BE2C (cell line): ENCODE results near the gene TMEM170A.

ENCODE experiments used
- DNase-seq: peaks from one replicate; pipeline ENCODE4 v3.0.0-alpha.2; 2020
- H3K27me3 ChIP-seq: fragments of 250-450 bp; sonication (Bioruptor Pico); 2 replicates; pipeline ENCODE4 v1.5.1; 2020; ENCODE audit warnings: mild to moderate bottlenecking
- H3K36me3 ChIP-seq: fragments of 250-450 bp; sonication (Bioruptor Pico); 2 replicates; pipeline ENCODE4 v1.5.1; 2020; ENCODE audit warnings: mild to moderate bottlenecking
- H3K4me1 ChIP-seq: fragments of 250-450 bp; sonication (Bioruptor Pico); 2 replicates; pipeline ENCODE4 v1.5.1; 2020
- H3K4me3 ChIP-seq: 2 replicates; pipeline ENCODE4 v1.5.1; 2011; ENCODE audit warnings: low read depth, low read length
- H3K9me3 ChIP-seq: fragments of 250-450 bp; sonication (Bioruptor Pico); 2 replicates; pipeline ENCODE4 v1.5.1; 2020
- TF ChIP-seq, protein P1 (sequence below): IDR thresholded peaks from 2 replicates; pipeline ENCODE4 v1.5.1; 2012; ENCODE audit warnings: mild to moderate bottlenecking, low read depth, low read length

Gene TMEM170A

DNA sequence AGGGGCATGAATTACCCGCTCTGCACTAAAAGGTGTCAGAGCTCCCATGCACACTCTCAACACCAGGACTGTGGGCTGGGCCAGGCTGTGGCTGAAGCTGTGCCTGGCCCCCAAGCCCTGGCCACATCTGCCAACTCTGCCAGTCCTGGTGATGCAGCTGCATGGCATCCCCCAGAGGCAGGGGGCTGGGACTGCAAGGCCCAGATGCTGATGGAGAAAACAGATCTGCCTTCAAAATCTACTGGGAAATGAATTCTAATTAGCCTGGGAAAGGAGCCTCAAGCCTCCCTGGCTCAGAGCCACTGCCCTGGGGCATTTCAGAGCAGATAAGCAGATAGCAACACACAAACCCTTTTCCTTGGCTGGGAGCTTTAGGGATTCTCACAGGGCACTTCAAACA is 27.4 kb upstream of the TMEM170A start:
- peak; percentile 88 for DNase-seq
- H3K4me1 ChIP-seq = peaks cover 10% of the 10 kb centered on the region
- TF ChIP-seq, protein P1, sequence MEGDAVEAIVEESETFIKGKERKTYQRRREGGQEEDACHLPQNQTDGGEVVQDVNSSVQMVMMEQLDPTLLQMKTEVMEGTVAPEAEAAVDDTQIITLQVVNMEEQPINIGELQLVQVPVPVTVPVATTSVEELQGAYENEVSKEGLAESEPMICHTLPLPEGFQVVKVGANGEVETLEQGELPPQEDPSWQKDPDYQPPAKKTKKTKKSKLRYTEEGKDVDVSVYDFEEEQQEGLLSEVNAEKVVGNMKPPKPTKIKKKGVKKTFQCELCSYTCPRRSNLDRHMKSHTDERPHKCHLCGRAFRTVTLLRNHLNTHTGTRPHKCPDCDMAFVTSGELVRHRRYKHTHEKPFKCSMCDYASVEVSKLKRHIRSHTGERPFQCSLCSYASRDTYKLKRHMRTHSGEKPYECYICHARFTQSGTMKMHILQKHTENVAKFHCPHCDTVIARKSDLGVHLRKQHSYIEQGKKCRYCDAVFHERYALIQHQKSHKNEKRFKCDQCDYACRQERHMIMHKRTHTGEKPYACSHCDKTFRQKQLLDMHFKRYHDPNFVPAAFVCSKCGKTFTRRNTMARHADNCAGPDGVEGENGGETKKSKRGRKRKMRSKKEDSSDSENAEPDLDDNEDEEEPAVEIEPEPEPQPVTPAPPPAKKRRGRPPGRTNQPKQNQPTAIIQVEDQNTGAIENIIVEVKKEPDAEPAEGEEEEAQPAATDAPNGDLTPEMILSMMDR = peak; percentile 46; the same call in 1 of the 2 replicates
- H3K4me3 ChIP-seq = no peak overlapping the region
- H3K9me3 ChIP-seq = no peaks in the 10 kb centered on the region
- H3K27me3 ChIP-seq = no peaks in the 10 kb centered on the region
- no peaks in the 10 kb centered on the region for H3K36me3 ChIP-seq

DNA sequence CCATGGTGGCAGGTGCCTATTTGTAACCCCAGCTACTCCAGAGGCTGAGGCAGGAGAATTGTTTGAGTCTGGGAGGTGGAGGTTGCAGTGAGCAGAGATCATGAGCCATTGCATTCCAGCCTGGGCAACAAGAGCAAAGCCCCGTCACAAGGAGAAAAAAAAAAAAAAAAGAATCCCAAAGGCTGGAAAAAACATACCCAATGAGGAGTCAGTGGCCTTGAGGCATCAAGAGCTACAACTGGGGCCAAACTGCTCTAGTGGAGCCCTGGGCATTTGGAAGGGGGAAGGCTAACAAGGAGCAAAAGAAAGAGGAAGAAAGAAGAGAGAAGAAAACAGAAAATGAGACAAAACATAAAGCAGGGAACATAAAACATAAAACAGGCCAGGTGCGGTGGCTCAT is 23.8 kb upstream of the TMEM170A start:
- DNase-seq = no peak
- Histone ChIP-seq H3K27me3 (no peaks in the 10 kb centered on the region), H3K4me3 (no peak overlapping the region), H3K4me1 (peaks cover 10% of the 10 kb centered on the region), H3K36me3 (no peaks in the 10 kb centered on the region), H3K9me3 (no peaks in the 10 kb centered on the region)
- TF ChIP-seq, protein P1 = no peak

DNA sequence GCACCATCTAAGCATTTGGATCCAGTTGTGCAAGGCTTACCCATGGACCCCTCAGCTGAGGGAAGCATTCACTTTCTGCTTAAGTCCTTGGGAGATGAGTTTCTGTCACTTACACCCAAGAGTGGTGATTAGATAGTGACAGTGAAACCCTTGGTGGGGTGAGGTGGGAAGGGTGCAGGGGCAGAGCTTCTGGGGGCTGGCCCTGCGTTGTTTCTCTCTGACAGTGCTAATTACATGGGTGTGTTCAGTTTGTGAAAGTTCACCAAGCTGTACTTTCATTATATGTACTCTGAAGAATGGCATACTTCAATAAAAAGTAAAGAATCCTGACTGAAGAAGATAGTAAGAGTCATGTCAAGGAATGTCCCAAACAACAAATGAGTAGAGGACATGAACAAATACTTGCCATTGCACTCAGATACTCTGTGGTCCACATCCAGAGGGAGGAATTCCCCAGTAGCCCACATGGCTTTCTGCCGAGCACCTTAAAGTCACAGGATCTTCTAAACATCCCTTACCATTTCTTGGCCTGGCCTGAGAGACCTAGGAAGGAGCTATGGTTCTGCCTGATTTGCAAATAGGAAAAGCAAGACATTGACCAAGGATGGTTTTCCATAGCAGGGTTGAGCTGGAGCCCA is 22.3 kb upstream of the TMEM170A start:
- Histone ChIP-seq H3K9me3 (no peaks in the 10 kb centered on the region), H3K27me3 (no peaks in the 10 kb centered on the region), H3K4me3 (no peak overlapping the region), H3K36me3 (no peaks in the 10 kb centered on the region), H3K4me1 (peaks cover 5% of the 10 kb centered on the region; the same call in 1 of the 2 replicates)
- TF ChIP-seq, protein P1 = no peak
- no peak for DNase-seq

DNA sequence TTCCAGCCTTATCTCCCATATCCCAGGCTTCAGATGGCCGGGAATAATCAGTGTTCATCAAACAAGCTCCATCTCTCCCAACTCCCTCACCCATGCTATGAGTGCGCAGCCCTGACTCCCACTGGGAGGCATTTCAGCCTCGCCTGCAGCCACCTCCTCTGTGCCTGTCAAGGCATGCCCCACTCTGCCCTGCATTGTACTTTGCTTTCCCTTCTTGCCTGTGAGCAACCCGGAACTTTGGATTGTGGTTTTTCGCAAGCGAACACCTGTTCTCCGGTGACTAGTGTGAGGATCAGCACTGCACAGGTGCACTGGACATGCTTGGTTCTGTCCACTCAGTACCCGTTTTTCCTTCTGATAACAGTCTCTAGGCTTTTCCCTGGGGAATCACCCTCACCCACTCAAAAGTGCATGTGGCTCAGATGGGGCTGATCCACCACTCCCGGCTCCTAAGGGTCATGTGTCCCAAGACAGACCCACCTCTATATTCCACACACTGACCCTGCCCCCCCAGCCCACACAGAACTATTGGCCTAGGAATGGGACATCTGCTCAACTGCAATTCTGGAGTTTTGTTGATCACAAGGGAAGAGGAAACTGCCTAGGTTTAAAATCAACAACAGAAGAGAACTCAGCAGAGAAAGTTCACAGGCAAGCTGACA is 21.7 kb upstream of the TMEM170A start:
- H3K9me3 ChIP-seq = no peaks in the 10 kb centered on the region
- TF ChIP-seq, protein P1 = no peak
- no peaks in the 10 kb centered on the region for H3K27me3 ChIP-seq
- H3K36me3 ChIP-seq = no peaks in the 10 kb centered on the region
- H3K4me1 ChIP-seq = no peaks in the 10 kb centered on the region
- no peak overlapping the region for H3K4me3 ChIP-seq
- no peak for DNase-seq

DNA sequence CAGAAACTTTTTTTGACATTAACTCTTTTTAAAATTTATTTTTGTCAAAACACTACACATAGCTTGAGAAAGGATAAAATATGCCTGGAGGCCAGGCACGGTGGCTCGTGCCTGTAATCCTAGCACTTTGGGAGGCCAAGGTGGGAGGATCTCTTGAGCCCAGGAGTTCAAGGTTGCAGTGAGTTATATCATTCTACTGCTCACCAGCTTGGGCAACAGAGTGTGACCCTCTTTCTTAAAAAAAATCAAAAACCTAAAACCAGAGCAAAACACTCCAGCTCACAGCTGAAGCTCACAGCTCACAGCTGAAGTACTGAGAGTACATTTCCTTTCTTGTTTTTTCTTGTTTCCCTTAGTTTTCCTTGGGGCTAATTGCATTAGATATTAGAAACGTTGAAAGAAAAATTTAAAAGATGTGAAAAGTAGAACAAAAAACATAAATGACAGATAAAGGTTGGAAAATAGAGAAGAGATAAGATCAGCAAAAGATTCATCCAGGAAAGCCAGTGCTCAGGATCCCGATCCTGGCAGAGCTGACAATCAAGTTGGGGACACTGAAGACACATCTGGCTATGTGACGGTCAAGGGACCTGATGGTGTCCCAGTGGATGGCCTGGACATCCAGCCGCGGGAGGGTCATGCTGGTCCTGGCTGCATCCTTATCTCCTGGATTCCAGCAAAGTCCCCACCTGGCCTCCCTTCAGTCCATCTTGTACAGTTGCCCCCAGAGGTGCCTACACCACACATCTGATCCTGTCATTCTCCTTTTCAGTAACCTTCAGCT is 20.9 kb upstream of the TMEM170A start:
- no peak overlapping the region for H3K4me3 ChIP-seq
- H3K36me3 ChIP-seq = no peaks in the 10 kb centered on the region
- H3K27me3 ChIP-seq = no peaks in the 10 kb centered on the region
- TF ChIP-seq, protein P1 = no peak
- no peak for DNase-seq
- no peaks in the 10 kb centered on the region for H3K9me3 ChIP-seq
- H3K4me1 ChIP-seq = no peaks in the 10 kb centered on the region

DNA sequence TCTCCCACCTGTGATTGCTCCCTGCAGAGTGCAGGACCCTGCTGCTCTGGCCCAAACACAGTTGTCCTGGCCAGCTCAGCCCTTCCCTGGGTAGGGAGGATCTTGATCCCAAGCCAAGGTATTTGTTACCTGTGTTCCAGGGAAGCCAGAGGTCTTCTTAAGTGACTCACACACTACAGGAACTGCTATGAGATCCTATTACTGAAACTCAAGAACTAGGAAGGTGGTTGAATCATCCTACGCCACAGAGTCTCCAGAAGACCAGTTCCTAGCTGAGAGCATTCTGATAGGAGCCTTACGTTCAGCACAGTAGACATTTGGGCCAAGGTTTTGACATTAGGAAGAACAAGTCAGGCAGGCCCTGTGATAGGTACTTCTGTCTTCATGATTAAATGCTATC is 18.7 kb upstream of the TMEM170A start:
- H3K4me1 ChIP-seq = no peaks in the 10 kb centered on the region

More for the DNA sequence above, 18.7 kb upstream of the TMEM170A start:
- H3K36me3 ChIP-seq = no peaks in the 10 kb centered on the region
- no peaks in the 10 kb centered on the region for H3K27me3 ChIP-seq
- H3K4me3 ChIP-seq = no peak overlapping the region
- DNase-seq = no peak
- TF ChIP-seq, protein P1 = no peak
- no peaks in the 10 kb centered on the region for H3K9me3 ChIP-seq
